ENCODE measurements around the gene DEDD2.
A peak's percentile ranks its signal among the peaks of the same experiment; 100 is the strongest.

Gene DEDD2

GRCh38 chr19:42191855-42192254 is 25.6 kb downstream of the DEDD2 start:
- Histone ChIP-seq H3K36me3 (peaks cover 10% of the 10 kb centered on the region), H4K20me1 (no peaks in the 10 kb centered on the region), H3K9ac (no peak overlapping the region), H3K4me2 (no peak overlapping the region), H3K27ac (no peak overlapping the region), H3K4me1 (peaks cover 12% of the 10 kb centered on the region), H3K4me3 (no peak overlapping the region), H3K9me3 (peaks cover 6% of the 10 kb centered on the region), H3K27me3 (no peaks in the 10 kb centered on the region)
- no peak for TF ChIP-seq Cebpa-rat (IDR thresholded peaks at IDR 0.05)

- Histone ChIP-seq H3K4me2 (no peak overlapping the region), H3K27me3 (no peaks in the 10 kb centered on the region), H3K27ac (no peak overlapping the region)
Measured at GRCh38 chr19:42191330-42191729, 26.1 kb downstream of the DEDD2 start.

GRCh38 chr19:42189133-42189532 is 28.3 kb downstream of the DEDD2 start:
- H3K4me1 ChIP-seq, result peaks cover 19% of the 10 kb centered on the region
- no peak overlapping the region for H3K4me2 ChIP-seq
- peaks cover 6% of the 10 kb centered on the region for H3K9me3 ChIP-seq
- no peak overlapping the region for H3K4me3 ChIP-seq
- H3K27me3 ChIP-seq, result no peaks in the 10 kb centered on the region
- no peaks in the 10 kb centered on the region for H4K20me1 ChIP-seq
- no peak for TF ChIP-seq Cebpa-rat (IDR thresholded peaks at IDR 0.05)
- H3K27ac ChIP-seq, result no peak overlapping the region
- no peaks in the 10 kb centered on the region for H3K36me3 ChIP-seq
- H3K9ac ChIP-seq, result no peak overlapping the region

More at GRCh38 chr19:42191330-42191729, 26.1 kb downstream of the DEDD2 start:
- peaks cover 6% of the 10 kb centered on the region for H3K9me3 ChIP-seq
- no peak overlapping the region for H3K9ac ChIP-seq
- H3K36me3 ChIP-seq, result peaks cover 5% of the 10 kb centered on the region
- H3K4me1 ChIP-seq, result peaks cover 7% of the 10 kb centered on the region
- H4K20me1 ChIP-seq, result no peaks in the 10 kb centered on the region
- no peak overlapping the region for H3K4me3 ChIP-seq
- no peak for TF ChIP-seq Cebpa-rat (IDR thresholded peaks at IDR 0.05)

- peaks cover 22% of the 10 kb centered on the region for H3K4me1 ChIP-seq
- no peak for TF ChIP-seq Cebpa-rat (IDR thresholded peaks at IDR 0.05)
- H3K4me3 ChIP-seq, result no peak overlapping the region
- no peaks in the 10 kb centered on the region for H3K36me3 ChIP-seq
- no peak overlapping the region for H3K4me2 ChIP-seq
- H3K9me3 ChIP-seq, result peaks cover 6% of the 10 kb centered on the region
- H3K9ac ChIP-seq, result no peak overlapping the region
- H4K20me1 ChIP-seq, result no peaks in the 10 kb centered on the region
- no peak overlapping the region for H3K27ac ChIP-seq
- no peaks in the 10 kb centered on the region for H3K27me3 ChIP-seq
Measured at GRCh38 chr19:42188665-42189064, 28.8 kb downstream of the DEDD2 start.

GRCh38 chr19:42185277-42185676 is 32.2 kb downstream of the DEDD2 start:
- no peak overlapping the region; the same call in 1 of the 2 replicates for H3K27ac ChIP-seq
- peaks cover 2% of the 10 kb centered on the region for H3K27me3 ChIP-seq
- peak overlapping the region; percentile 70 for H3K4me2 ChIP-seq
- peaks cover 31% of the 10 kb centered on the region for H3K4me1 ChIP-seq
- no peak overlapping the region for H3K4me3 ChIP-seq
- H4K20me1 ChIP-seq, result no peaks in the 10 kb centered on the region
- no peaks in the 10 kb centered on the region for H3K9me3 ChIP-seq
- H3K36me3 ChIP-seq, result no peaks in the 10 kb centered on the region
- TF ChIP-seq Cebpa-rat (IDR thresholded peaks at IDR 0.05), result no peak
- H3K9ac ChIP-seq, result no peak overlapping the region

- Histone ChIP-seq H3K9ac (no peak overlapping the region), H3K27ac (no peak overlapping the region), H3K27me3 (peaks cover 11% of the 10 kb centered on the region), H3K4me3 (no peak overlapping the region), H3K4me1 (peaks cover 35% of the 10 kb centered on the region), H3K36me3 (no peaks in the 10 kb centered on the region), H3K4me2 (peak overlapping the region; percentile 70), H3K9me3 (no peaks in the 10 kb centered on the region), H4K20me1 (no peaks in the 10 kb centered on the region)
- no peak for TF ChIP-seq Cebpa-rat (IDR thresholded peaks at IDR 0.05)
Measured at GRCh38 chr19:42184401-42184861, 33.0 kb downstream of the DEDD2 start.

GRCh38 chr19:42178791-42179674 is 38.4 kb downstream of the DEDD2 start:
- Histone ChIP-seq H3K27ac (no peak overlapping the region), H3K36me3 (no peaks in the 10 kb centered on the region), H4K20me1 (peaks cover 34% of the 10 kb centered on the region), H3K4me2 (no peak overlapping the region), H3K4me3 (no peak overlapping the region), H3K9me3 (no peaks in the 10 kb centered on the region), H3K27me3 (peaks cover 65% of the 10 kb centered on the region), H3K4me1 (peaks cover 33% of the 10 kb centered on the region), H3K9ac (no peak overlapping the region)
- TF ChIP-seq Cebpa-rat (IDR thresholded peaks at IDR 0.05), result no peak

- Histone ChIP-seq H3K9me3 (no peaks in the 10 kb centered on the region), H3K4me1 (peaks cover 31% of the 10 kb centered on the region), H3K9ac (no peak overlapping the region), H3K27me3 (peaks cover 74% of the 10 kb centered on the region), H3K36me3 (no peaks in the 10 kb centered on the region), H3K4me3 (peak overlapping the region; percentile 63), H3K27ac (no peak overlapping the region), H3K4me2 (peak overlapping the region; percentile 90), H4K20me1 (peaks cover 41% of the 10 kb centered on the region)
- no peak for TF ChIP-seq Cebpa-rat (IDR thresholded peaks at IDR 0.05)
Measured at GRCh38 chr19:42177686-42178019, 39.8 kb downstream of the DEDD2 start.

- Histone ChIP-seq H3K36me3 (no peaks in the 10 kb centered on the region), H3K27me3 (peaks cover 74% of the 10 kb centered on the region), H3K4me1 (peaks cover 26% of the 10 kb centered on the region), H3K9ac (no peak overlapping the region), H4K20me1 (peaks cover 45% of the 10 kb centered on the region), H3K4me3 (peak overlapping the region; percentile 63), H3K27ac (no peak overlapping the region), H3K4me2 (peak overlapping the region; percentile 90), H3K9me3 (no peaks in the 10 kb centered on the region)
- TF ChIP-seq Cebpa-rat (IDR thresholded peaks at IDR 0.05), result no peak
Measured at GRCh38 chr19:42176990-42177685, 40.3 kb downstream of the DEDD2 start.

- peaks cover 22% of the 10 kb centered on the region for H3K4me1 ChIP-seq
- no peak overlapping the region for H3K9ac ChIP-seq
- H3K36me3 ChIP-seq, result no peaks in the 10 kb centered on the region
- no peak for TF ChIP-seq Cebpa-rat (IDR thresholded peaks at IDR 0.05)
- no peaks in the 10 kb centered on the region for H3K9me3 ChIP-seq
- H3K4me2 ChIP-seq, result peak overlapping the region; percentile 71
- peaks cover 45% of the 10 kb centered on the region for H4K20me1 ChIP-seq
- H3K4me3 ChIP-seq, result peak overlapping the region; percentile 53
- H3K27me3 ChIP-seq, result peaks cover 74% of the 10 kb centered on the region
- no peak overlapping the region for H3K27ac ChIP-seq
Measured at GRCh38 chr19:42176649-42176989, 40.9 kb downstream of the DEDD2 start.
